ENCODE results near the gene TGFBR3.
"Not testable (repeated sequence)": the region's sequence is repeated elsewhere in the genome, so short reads cannot be mapped to it uniquely, and the experiment has no call there.

Gene TGFBR3

DNA sequence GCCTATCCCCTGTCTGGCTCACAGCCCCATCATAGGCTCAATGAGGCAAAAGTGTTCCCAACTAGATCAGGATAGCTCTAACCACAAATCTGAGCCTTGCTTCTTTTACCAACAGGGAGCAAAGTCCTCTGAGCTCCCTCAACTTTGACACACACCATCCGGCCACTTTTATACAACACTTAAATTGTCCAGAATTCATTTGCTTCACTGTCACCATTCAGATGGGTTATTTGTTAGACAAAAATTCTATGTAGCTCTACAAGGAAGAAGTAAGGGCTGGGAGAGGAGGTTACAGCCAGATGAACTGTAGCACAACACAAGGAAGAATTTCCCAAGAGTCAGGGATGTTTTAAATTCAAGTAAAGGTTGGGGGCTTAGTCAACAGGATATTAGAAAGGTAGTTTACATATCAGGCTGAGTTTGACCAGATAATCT, 50.8 kb downstream of the TGFBR3 start:
- TF ChIP-seq, protein P1, sequence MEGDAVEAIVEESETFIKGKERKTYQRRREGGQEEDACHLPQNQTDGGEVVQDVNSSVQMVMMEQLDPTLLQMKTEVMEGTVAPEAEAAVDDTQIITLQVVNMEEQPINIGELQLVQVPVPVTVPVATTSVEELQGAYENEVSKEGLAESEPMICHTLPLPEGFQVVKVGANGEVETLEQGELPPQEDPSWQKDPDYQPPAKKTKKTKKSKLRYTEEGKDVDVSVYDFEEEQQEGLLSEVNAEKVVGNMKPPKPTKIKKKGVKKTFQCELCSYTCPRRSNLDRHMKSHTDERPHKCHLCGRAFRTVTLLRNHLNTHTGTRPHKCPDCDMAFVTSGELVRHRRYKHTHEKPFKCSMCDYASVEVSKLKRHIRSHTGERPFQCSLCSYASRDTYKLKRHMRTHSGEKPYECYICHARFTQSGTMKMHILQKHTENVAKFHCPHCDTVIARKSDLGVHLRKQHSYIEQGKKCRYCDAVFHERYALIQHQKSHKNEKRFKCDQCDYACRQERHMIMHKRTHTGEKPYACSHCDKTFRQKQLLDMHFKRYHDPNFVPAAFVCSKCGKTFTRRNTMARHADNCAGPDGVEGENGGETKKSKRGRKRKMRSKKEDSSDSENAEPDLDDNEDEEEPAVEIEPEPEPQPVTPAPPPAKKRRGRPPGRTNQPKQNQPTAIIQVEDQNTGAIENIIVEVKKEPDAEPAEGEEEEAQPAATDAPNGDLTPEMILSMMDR (IDR thresholded peaks at IDR 0.05; ENCODE audit: control insufficient read depth, extremely low read depth, insufficient read depth) = no peak
- H3K4me3 ChIP-seq (ENCODE audit: low read depth, low read length) = no peak overlapping the region
- DNase-seq (ENCODE audit: low read depth) = no peak

DNA sequence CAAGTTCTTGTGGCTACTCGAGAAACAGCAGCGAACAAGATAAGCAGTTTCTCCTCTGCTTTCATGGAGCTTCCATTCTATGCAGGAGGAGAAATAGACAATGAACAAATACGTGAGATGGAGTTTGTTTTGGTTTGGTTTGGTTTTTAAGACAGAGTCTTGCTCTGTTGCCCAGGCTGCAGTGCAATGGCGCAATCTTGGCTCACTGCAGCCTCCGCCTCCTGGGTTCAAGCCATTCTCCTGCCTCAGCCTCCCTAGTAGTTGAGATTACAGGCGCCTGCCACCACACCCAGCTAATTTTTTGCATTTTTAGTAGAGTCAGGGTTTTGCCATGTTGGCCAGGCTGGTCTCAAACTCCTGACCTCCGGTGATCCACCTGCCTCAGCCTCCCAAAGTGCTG, 51.4 kb downstream of the TGFBR3 start:
- H3K4me3 ChIP-seq (ENCODE audit: low read depth, low read length); DNase-seq (ENCODE audit: low read depth): not testable (repeated sequence)

DNA sequence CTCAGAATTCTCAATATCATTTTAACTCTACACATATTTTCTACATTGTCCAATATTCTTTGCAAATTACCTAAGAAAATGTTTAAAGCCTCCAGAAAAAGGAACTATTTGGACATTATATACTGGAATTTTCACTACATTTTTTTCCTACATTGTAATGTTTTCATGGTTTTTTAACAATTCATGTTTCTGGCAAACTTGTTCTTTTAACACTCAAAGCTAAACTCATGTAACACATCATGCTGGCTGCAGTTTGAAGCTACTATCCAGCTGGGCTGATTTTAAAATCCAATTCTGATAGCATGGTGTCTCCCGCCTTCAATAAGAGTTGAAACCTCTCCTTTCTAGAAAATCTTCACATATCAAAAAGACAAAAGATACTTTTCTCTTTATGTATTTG, 52.0 kb downstream of the TGFBR3 start:
- no peak overlapping the region for H3K4me3 ChIP-seq (ENCODE audit: low read depth, low read length)
- no peak for DNase-seq (ENCODE audit: low read depth)
- TF ChIP-seq, protein P1 (IDR thresholded peaks at IDR 0.05; ENCODE audit: control insufficient read depth, extremely low read depth, insufficient read depth) = no peak

DNA sequence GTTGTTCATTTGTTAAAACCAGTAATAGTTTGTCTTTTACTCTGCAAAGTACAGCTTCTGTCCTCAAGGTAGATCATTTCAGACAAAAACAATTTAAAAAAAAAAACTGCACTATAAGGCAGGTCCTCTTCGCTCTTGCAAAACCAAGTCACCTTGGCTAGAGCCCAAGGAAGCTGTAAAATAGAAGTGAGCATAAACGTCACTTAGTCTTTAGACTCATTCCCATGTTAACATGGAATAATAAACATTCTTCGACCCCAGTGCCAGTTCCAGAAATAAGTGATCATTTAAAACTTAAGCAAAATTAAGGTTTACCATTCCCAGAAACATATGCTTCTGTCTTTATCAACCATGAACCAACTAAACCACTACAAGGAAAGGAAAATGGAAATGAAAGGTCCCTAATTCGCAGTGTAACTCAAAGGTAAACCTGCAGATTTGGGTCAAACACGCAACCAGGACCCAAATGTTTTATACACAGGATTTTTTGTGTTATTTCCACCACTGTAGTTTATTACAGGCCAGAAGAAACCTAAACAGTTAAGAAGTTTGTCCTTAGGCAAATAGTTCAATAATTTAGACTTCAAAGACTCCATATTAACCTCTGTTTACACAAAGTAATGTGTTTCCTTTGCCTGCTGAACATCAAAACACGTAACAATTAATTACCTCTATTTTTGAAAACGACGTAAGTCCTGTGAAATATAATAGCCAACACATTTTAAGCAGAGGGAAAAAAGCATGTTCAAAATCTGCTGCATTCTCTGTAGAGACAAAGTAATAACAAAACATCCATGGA, 54.6 kb downstream of the TGFBR3 start:
- no peak for DNase-seq (ENCODE audit: low read depth)
- no peak overlapping the region for H3K4me3 ChIP-seq (ENCODE audit: low read depth, low read length)
- TF ChIP-seq, protein P1 (IDR thresholded peaks at IDR 0.05; ENCODE audit: control insufficient read depth, extremely low read depth, insufficient read depth) = no peak

DNA sequence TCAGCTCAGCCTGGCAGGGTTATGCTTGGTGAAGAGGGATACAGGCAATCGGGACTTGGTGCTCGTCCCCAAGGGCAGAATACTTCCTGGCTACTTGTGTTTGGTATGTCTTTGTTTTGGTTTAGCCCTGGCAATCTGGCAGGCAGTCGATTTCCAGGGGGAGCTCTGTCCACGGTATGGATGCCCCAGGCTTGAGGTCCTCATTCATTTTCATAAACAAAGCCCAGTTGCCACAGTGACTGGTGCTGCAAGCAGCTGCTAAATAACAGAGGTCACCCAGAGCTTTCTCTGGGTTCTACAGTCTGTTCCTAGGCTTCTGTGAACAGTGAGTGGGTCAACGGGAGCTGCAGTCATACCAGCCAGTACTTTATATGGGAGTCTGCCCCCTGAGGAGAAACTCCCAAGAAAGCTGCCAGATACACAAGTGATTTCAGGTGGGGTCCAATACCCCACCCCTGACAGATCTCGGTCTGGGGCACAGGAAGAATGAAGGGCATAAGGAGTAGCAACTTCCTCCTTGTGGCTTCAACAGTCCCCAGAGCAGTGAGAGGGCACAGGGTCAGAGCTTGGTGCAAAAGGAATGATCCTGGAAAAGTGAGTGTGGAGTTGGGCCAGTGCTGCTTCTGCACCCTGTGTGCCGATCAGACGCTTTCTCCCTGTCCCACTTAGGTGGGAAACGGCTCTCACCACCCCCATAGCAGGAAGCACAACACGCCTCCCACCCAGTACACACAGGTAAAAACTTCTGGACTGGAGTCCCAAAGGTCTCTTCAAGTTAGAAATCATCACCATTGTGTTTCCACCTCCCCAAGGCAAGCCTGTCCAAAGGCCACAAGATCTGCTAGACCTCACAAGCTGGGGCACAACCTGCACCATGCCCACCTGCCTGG, 55.5 kb downstream of the TGFBR3 start:
- TF ChIP-seq, protein P1 (IDR thresholded peaks at IDR 0.05; ENCODE audit: control insufficient read depth, extremely low read depth, insufficient read depth) = 0 out of 2 replicates have a peak, but pooled peaks have one; percentile 11
- DNase-seq (ENCODE audit: low read depth) = no peak
- H3K4me3 ChIP-seq (ENCODE audit: low read depth, low read length) = no peak overlapping the region

DNA sequence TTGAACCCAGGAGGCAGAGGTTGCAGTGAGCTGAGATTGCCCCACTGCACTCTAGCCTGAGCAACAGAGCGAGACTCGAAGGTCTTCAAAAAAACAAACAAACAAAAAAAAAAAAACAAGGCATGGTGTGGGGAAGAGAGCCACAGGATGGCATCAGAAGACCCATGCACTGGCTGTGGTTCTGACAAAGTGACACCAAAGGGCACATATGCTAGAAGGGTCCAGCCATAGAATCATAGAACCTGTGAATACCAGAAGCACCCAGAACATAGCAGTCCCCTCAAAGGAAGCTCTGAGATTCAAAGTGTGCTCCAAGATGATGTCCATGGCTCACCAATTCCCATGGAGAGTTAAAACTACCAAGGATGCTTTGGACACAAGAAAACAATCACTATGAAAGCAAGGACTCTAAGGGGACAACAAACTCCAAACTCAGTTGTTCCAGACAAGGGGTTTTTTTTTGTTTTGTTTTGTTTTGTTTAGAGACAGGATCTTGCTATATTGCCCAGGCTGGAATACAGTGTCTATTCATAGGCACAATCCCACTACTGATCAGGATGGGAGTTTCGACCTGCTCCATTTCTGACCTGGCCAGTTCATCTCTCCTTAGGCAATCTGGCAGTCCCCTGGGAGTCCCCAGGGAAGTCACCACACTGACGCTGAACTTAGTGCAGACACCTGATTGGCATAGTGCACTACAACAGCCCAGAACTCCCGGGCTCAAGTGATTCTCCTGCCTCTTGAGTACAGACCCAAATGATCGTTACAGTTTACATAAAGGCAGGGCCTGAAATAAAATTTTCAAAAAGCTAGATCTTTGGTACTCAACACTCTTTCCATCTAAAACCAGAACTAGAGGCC, 56.4 kb downstream of the TGFBR3 start:
- H3K4me3 ChIP-seq (ENCODE audit: low read depth, low read length) = no peak overlapping the region
- TF ChIP-seq, protein P1 (IDR thresholded peaks at IDR 0.05; ENCODE audit: control insufficient read depth, extremely low read depth, insufficient read depth) = no peak
- DNase-seq (ENCODE audit: low read depth) = no peak

All from LNCaP clone FGC (cell line).